Activated T-helper 2 cell treated with anti-CD3 and anti-CD28 coated beads, Interferon-gamma antibody, Interleukin-2, Interleukin-4, amounts not matched to agents 10 μg/mL and 5 μg/mL and 100 μg/mL, durations not matched to agents 14 hours and 24 hours and 36 hours (primary cell): Measurements from ENCODE around the gene SAMD4B. TPM values are rescaled to one million over a fixed set of nuclear protein-coding genes. Genes with fewer than 3 reads are reported as not detected.

Source experiments
- DNase-seq: peaks from one replicate; pipeline ENCODE4 v3.0.0; 2021; ENCODE audit warnings: low spot score
- H3K27ac Mint-ChIP-seq: one replicate; pipeline ENCODE4 v1.8.0; 2021; ENCODE audit warnings: mixed read lengths
- H3K27me3 Mint-ChIP-seq: one replicate; pipeline ENCODE4 v1.8.0; 2021; ENCODE audit warnings: low read depth, mixed read lengths
- H3K36me3 Mint-ChIP-seq: one replicate; pipeline ENCODE4 v1.8.0; 2021; ENCODE audit warnings: low read depth, mixed read lengths
- H3K4me1 Mint-ChIP-seq: one replicate; pipeline ENCODE4 v1.8.0; 2021; ENCODE audit warnings: low read depth, mixed read lengths
- H3K4me3 Mint-ChIP-seq: one replicate; pipeline ENCODE4 v1.8.0; 2021; ENCODE audit warnings: low read depth, mild to moderate bottlenecking, moderate library complexity, mixed read lengths
- H3K9me3 Mint-ChIP-seq: one replicate; pipeline ENCODE4 v1.8.0; 2021; ENCODE audit warnings: mixed read lengths
- intact Hi-C: fragments of 100-400 bp; cut with micrococcal nuclease; formaldehyde crosslinking; loops from one replicate; pipeline ENCODE4 v1.15.1; 2023
- total RNA-seq: library from RNA; stranded (reverse); gene quantifications from 2 replicates; pipeline ENCODE4 v1.2.3, GENCODE V29; 2022

SAMD4B gene
- total RNA-seq, 1 donor from 2014 or later, result 64.0 TPM

- Mint-ChIP-seq H3K27ac (no peak overlapping the region), H3K4me1 (peaks cover 11% of the 10 kb centered on the region), H3K36me3 (peaks cover 26% of the 10 kb centered on the region), H3K9me3 (no peaks in the 10 kb centered on the region), H3K4me3 (no peak overlapping the region), H3K27me3 (peaks cover 3% of the 10 kb centered on the region)
- intact Hi-C loops, result no loop called here
- DNase-seq, result no peak
These were observed 24.1 kb upstream of the SAMD4B start for GRCh38 chr19:39318071-39318470.

- intact Hi-C loops, result no loop called here
- peaks cover 12% of the 10 kb centered on the region for H3K4me1 Mint-ChIP-seq
These were observed 23.5 kb upstream of the SAMD4B start for GRCh38 chr19:39318690-39319089.

GRCh38 chr19:39319098-39319891, 22.9 kb upstream of the SAMD4B start:
- Mint-ChIP-seq H3K4me1 (peaks cover 12% of the 10 kb centered on the region), H3K9me3 (no peaks in the 10 kb centered on the region), H3K36me3 (peaks cover 21% of the 10 kb centered on the region), H3K27me3 (peaks cover 3% of the 10 kb centered on the region), H3K27ac (no peak overlapping the region), H3K4me3 (peak overlapping the region; percentile 79)
- no peak for DNase-seq
- intact Hi-C loops, result no loop called here

More at GRCh38 chr19:39318690-39319089, 23.5 kb upstream of the SAMD4B start:
- Mint-ChIP-seq H3K9me3 (no peaks in the 10 kb centered on the region), H3K27ac (no peak overlapping the region), H3K4me3 (peak overlapping the region; percentile 79), H3K36me3 (peaks cover 22% of the 10 kb centered on the region), H3K27me3 (peaks cover 3% of the 10 kb centered on the region)
- DNase-seq, result no peak

GRCh38 chr19:39319892-39320248, 22.4 kb upstream of the SAMD4B start:
- intact Hi-C loops, result no loop called here
- DNase-seq, result no peak
- Mint-ChIP-seq H3K4me3 (peak overlapping the region; percentile 79), H3K9me3 (no peaks in the 10 kb centered on the region), H3K4me1 (peaks cover 12% of the 10 kb centered on the region), H3K27ac (no peak overlapping the region), H3K27me3 (peaks cover 3% of the 10 kb centered on the region), H3K36me3 (peaks cover 21% of the 10 kb centered on the region)

- peaks cover 16% of the 10 kb centered on the region for H3K36me3 Mint-ChIP-seq
- peaks cover 12% of the 10 kb centered on the region for H3K4me1 Mint-ChIP-seq
- intact Hi-C loops, result no loop called here
- DNase-seq, result no peak
- peak overlapping the region; percentile 75 for H3K4me3 Mint-ChIP-seq
- peaks cover 3% of the 10 kb centered on the region for H3K27me3 Mint-ChIP-seq
- H3K27ac Mint-ChIP-seq, result peak overlapping the region; percentile 4
- no peaks in the 10 kb centered on the region for H3K9me3 Mint-ChIP-seq
These were observed 20.9 kb upstream of the SAMD4B start for GRCh38 chr19:39321117-39321831.

GRCh38 chr19:39321832-39322176, 20.4 kb upstream of the SAMD4B start:
- peaks cover 3% of the 10 kb centered on the region for H3K27me3 Mint-ChIP-seq
- no peak for DNase-seq
- H3K4me3 Mint-ChIP-seq, result peak overlapping the region; percentile 75
- peaks cover 18% of the 10 kb centered on the region for H3K36me3 Mint-ChIP-seq
- intact Hi-C loops, result no loop called here
- H3K4me1 Mint-ChIP-seq, result peaks cover 12% of the 10 kb centered on the region
- no peaks in the 10 kb centered on the region for H3K9me3 Mint-ChIP-seq
- peak overlapping the region; percentile 4 for H3K27ac Mint-ChIP-seq

- no peak for DNase-seq
- no peak overlapping the region for H3K27ac Mint-ChIP-seq
- no peak overlapping the region for H3K4me3 Mint-ChIP-seq
- H3K27me3 Mint-ChIP-seq, result peaks cover 2% of the 10 kb centered on the region
- H3K36me3 Mint-ChIP-seq, result peaks cover 30% of the 10 kb centered on the region
- H3K9me3 Mint-ChIP-seq, result no peaks in the 10 kb centered on the region
- intact Hi-C loops, result no loop called here
- peaks cover 19% of the 10 kb centered on the region for H3K4me1 Mint-ChIP-seq
These were observed 17.9 kb upstream of the SAMD4B start for GRCh38 chr19:39324242-39324842.

GRCh38 chr19:39325778-39326665, 16.2 kb upstream of the SAMD4B start:
- H3K4me1 Mint-ChIP-seq, result peaks cover 19% of the 10 kb centered on the region
- no peaks in the 10 kb centered on the region for H3K27me3 Mint-ChIP-seq
- H3K9me3 Mint-ChIP-seq, result no peaks in the 10 kb centered on the region
- DNase-seq, result no peak
- H3K4me3 Mint-ChIP-seq, result no peak overlapping the region
- H3K27ac Mint-ChIP-seq, result no peak overlapping the region
- H3K36me3 Mint-ChIP-seq, result peaks cover 31% of the 10 kb centered on the region
- intact Hi-C loops, result no loop called here

- Mint-ChIP-seq H3K36me3 (peaks cover 36% of the 10 kb centered on the region), H3K27me3 (no peaks in the 10 kb centered on the region), H3K27ac (no peak overlapping the region), H3K9me3 (no peaks in the 10 kb centered on the region), H3K4me3 (no peak overlapping the region), H3K4me1 (peaks cover 19% of the 10 kb centered on the region)
- intact Hi-C loops, result loop anchor here (1.0 kb wide), 2 partner anchors 115 to 205 kb away; no protein-coding TSS in a partner anchor
- DNase-seq, result no peak
These were observed 14.7 kb upstream of the SAMD4B start for GRCh38 chr19:39327363-39328045.

- no peaks in the 10 kb centered on the region for H3K9me3 Mint-ChIP-seq
- no peak overlapping the region for H3K4me3 Mint-ChIP-seq
- no peaks in the 10 kb centered on the region for H3K27me3 Mint-ChIP-seq
- peak overlapping the region; percentile 65 for H3K27ac Mint-ChIP-seq
- peak; percentile 64 for DNase-seq
- peaks cover 40% of the 10 kb centered on the region for H3K36me3 Mint-ChIP-seq
- intact Hi-C loops, result loop anchor here (1.0 kb wide), 2 partner anchors 116 to 206 kb away; no protein-coding TSS in a partner anchor
- peaks cover 21% of the 10 kb centered on the region for H3K4me1 Mint-ChIP-seq
These were observed 14.0 kb upstream of the SAMD4B start for GRCh38 chr19:39328046-39328705.

- no peak overlapping the region for H3K27ac Mint-ChIP-seq
- peaks cover 53% of the 10 kb centered on the region for H3K36me3 Mint-ChIP-seq
These were observed 12.3 kb upstream of the SAMD4B start for GRCh38 chr19:39329948-39330347.

More at GRCh38 chr19:39329948-39330347, 12.3 kb upstream of the SAMD4B start:
- Mint-ChIP-seq H3K27me3 (no peaks in the 10 kb centered on the region), H3K9me3 (no peaks in the 10 kb centered on the region), H3K4me3 (no peak overlapping the region), H3K4me1 (peaks cover 25% of the 10 kb centered on the region)
- no peak for DNase-seq
- intact Hi-C loops, result no loop called here
